ENCODE results near the gene MAFG.

MAFG gene

DNA sequence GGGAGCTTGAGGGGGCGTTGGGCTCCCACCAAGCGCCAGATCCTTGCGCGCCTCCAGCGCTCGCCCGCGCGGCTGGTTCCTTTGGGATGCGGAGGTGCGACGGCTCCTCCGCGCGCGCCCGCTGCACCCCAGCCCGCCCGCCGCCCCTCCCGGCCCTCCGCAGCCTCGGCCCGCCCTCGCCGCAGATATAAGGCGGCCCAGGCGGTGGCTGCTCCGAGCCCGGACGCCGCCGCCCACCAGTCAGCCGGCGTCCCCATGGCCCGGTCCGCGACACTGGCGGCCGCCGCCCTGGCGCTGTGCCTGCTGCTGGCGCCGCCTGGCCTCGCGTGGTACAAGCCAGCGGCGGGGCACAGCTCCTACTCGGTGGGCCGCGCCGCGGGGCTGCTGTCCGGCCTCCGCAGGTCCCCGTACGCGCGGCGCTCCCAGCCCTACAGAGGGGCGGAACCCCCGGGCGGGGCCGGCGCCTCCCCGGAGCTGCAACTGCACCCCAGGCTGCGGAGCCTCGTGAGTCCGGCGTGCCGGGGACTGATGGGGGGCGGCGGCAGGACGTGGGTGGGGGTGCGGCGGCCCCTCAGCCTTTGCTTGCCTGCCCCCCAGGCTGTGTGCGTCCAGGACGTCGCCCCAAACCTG, 25.4 kb downstream of the MAFG start, which contains the start of gene NPB:
NPB (plus strand) TSS at position 216 of the 630 bp plus-strand sequence; CDS start at position 256, 40 bp downstream.
- peak within 1 kb of the TSS; percentile 72 for H3K27ac ChIP-seq
- TF ChIP-seq, protein P1, sequence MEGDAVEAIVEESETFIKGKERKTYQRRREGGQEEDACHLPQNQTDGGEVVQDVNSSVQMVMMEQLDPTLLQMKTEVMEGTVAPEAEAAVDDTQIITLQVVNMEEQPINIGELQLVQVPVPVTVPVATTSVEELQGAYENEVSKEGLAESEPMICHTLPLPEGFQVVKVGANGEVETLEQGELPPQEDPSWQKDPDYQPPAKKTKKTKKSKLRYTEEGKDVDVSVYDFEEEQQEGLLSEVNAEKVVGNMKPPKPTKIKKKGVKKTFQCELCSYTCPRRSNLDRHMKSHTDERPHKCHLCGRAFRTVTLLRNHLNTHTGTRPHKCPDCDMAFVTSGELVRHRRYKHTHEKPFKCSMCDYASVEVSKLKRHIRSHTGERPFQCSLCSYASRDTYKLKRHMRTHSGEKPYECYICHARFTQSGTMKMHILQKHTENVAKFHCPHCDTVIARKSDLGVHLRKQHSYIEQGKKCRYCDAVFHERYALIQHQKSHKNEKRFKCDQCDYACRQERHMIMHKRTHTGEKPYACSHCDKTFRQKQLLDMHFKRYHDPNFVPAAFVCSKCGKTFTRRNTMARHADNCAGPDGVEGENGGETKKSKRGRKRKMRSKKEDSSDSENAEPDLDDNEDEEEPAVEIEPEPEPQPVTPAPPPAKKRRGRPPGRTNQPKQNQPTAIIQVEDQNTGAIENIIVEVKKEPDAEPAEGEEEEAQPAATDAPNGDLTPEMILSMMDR (IDR thresholded peaks at IDR 0.05) = no peak
- no peak for TF ChIP-seq ZFX (IDR thresholded peaks at IDR 0.05; ENCODE audit: borderline replicate concordance)

DNA sequence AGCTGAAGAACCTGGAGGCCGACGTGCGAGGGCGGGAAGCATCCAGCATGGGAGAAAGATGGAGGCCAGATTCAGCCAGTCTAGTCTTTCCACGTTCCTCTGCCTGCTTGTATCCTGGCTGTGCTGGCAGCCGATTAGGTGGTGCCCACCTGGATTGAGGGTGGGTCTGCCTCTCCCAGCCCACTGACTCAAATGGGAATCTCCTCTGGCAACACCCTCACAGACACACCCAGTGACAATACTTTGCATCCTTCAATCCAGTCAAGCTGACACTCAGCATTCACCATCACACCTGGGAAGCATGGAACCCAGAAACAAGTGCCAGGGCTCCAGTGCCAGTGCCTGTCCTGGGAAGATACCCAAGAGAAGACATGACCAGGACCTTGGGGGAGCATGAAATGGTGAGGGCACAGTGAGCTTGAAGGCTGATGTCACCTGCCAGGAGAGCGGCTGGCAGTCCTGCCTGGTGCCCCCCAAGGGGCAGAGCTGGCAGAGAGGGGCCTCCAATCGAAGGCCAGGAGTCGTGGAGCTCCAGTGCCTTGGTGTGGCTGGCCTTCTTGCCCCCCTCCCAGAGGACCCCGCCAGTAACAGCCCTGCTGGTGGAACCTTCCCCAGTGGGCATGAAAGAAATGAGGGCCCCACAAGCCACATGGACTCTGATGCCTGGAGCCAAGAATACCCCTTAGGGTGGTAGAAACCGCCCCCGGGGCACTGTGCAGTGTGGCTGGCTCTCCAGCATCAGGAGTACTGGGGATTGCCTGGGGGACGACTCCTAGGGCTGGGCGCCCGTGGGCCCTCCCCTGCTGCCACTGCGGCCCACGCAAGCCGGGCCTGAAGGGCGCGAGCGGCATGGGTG, 26.1 kb downstream of the MAFG start:
- H3K27ac ChIP-seq = peak overlapping the region; percentile 72
- TF ChIP-seq, protein P1 (IDR thresholded peaks at IDR 0.05) = no peak
- TF ChIP-seq ZFX (IDR thresholded peaks at IDR 0.05; ENCODE audit: borderline replicate concordance) = no peak

- peak overlapping the region; percentile 72 for H3K27ac ChIP-seq
- TF ChIP-seq, protein P1 (IDR thresholded peaks at IDR 0.05) = no peak
- TF ChIP-seq ZFX (IDR thresholded peaks at IDR 0.05; ENCODE audit: borderline replicate concordance) = no peak
Observed at GRCh38 chr17:81900181-81900820, 27.2 kb downstream of the MAFG start.

GRCh38 chr17:81899514-81900166, 27.9 kb downstream of the MAFG start:
- TF ChIP-seq, protein P1 (IDR thresholded peaks at IDR 0.05) = no peak
- TF ChIP-seq ZFX (IDR thresholded peaks at IDR 0.05; ENCODE audit: borderline replicate concordance) = no peak

DNA sequence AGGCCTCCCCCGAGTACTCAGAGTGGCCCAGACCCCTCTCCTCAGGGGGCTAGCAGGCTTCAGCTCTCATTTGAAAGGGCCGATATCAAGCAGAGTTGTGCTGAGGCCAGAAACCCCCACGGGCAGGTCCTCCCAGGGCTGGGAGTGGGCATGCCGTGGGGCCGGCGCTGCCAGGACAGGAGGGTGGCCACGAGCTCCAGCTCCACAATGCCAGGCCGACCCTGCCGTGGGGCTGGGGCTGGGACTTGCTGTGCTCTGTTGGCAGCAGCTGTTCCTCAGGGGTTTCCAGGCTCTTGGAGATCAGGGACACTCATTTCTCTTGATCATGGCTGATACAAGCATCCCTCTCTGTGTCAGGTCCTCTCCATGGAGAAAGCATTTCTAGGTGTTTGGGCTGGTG, 28.6 kb downstream of the MAFG start:
- TF ChIP-seq, protein P1 (IDR thresholded peaks at IDR 0.05) = no peak
- TF ChIP-seq ZFX (IDR thresholded peaks at IDR 0.05; ENCODE audit: borderline replicate concordance) = no peak
- H3K27ac ChIP-seq = 0 out of 2 replicates have a peak overlapping the region, but pooled peaks have one; percentile 7

More at GRCh38 chr17:81899514-81900166, 27.9 kb downstream of the MAFG start:
- H3K27ac ChIP-seq = peak overlapping the region; percentile 72; the same call in 1 of the 2 replicates

GRCh38 chr17:81898029-81898866, 29.3 kb downstream of the MAFG start:
- TF ChIP-seq, protein P1 (IDR thresholded peaks at IDR 0.05) = no peak
- no peak for TF ChIP-seq ZFX (IDR thresholded peaks at IDR 0.05; ENCODE audit: borderline replicate concordance)
- 0 out of 2 replicates have a peak overlapping the region, but pooled peaks have one; percentile 15 for H3K27ac ChIP-seq
